Central memory CD4-positive, alpha-beta T cell (primary cell): ENCODE data around the gene ODAM.
"Not testable (repeated sequence)": the region's sequence is repeated elsewhere in the genome, so short reads cannot be mapped to it uniquely, and the experiment has no call there.

Experiments used
- DNase-seq: peaks from one replicate; pipeline ENCODE4 v3.0.0; 2022
- total RNA-seq, 3 experiments: gene quantifications; one replicate each; lab custom pipeline; 2026; lab: John Stamatoyannopoulos, UW

The ODAM gene
- total RNA-seq, result 0 reads per million in 3 experiments

- DNase-seq, result no peak
These were observed at the start of gene ODAM for GRCh38 chr4:70195425-70195824. Gene ODAM, plus strand, starts transcription at chr4:70195725. Its CDS starts 819 bp downstream, at chr4:70196544.

- no peak for DNase-seq
These were observed 44.3 kb upstream of the ODAM start for GRCh38 chr4:70151271-70151670.

- DNase-seq, result no peak
These were observed 43.4 kb upstream of the ODAM start for GRCh38 chr4:70152088-70152487.

GRCh38 chr4:70153937-70154336 is 41.6 kb upstream of the ODAM start, which contains the start of gene PRR27:
Gene PRR27, plus strand, starts transcription at chr4:70154237. Its CDS starts 139 bp downstream, at chr4:70154376.
- DNase-seq, result no peak

- no peak for DNase-seq
These were observed 36.9 kb upstream of the ODAM start for GRCh38 chr4:70158576-70158975.

GRCh38 chr4:70177090-70177489 is 18.4 kb upstream of the ODAM start:
- DNase-seq, result no peak

- DNase-seq, result no peak
These were observed 17.4 kb upstream of the ODAM start for GRCh38 chr4:70178075-70178660.

GRCh38 chr4:70179811-70180210 is 15.7 kb upstream of the ODAM start:
- DNase-seq, result no peak

GRCh38 chr4:70181864-70182263 is 13.7 kb upstream of the ODAM start:
- DNase-seq, result no peak

- no peak for DNase-seq
These were observed 12.9 kb upstream of the ODAM start for GRCh38 chr4:70182517-70183167.

- DNase-seq, result no peak
These were observed 12.2 kb upstream of the ODAM start for GRCh38 chr4:70183168-70183939.

GRCh38 chr4:70183940-70184246 is 11.6 kb upstream of the ODAM start:
- no peak for DNase-seq

GRCh38 chr4:70187216-70187615 is 8.3 kb upstream of the ODAM start:
- DNase-seq, result no peak

- DNase-seq, result no peak
These were observed 4.9 kb upstream of the ODAM start for GRCh38 chr4:70190579-70190978.

- no peak for DNase-seq
These were observed 3.9 kb upstream of the ODAM start for GRCh38 chr4:70191647-70192046.

- DNase-seq, result no peak
These were observed 2.6 kb upstream of the ODAM start for GRCh38 chr4:70192895-70193294.

GRCh38 chr4:70196857-70197256 is 1.3 kb downstream of the ODAM start:
- no peak for DNase-seq

GRCh38 chr4:70197842-70198241 is 2.3 kb downstream of the ODAM start:
- no peak for DNase-seq

GRCh38 chr4:70203601-70204000 is 8.1 kb downstream of the ODAM start:
- no peak for DNase-seq

- not testable (repeated sequence) for DNase-seq
These were observed 17.2 kb downstream of the ODAM start for GRCh38 chr4:70212752-70213151.

GRCh38 chr4:70216109-70216508 is 20.6 kb downstream of the ODAM start:
- not testable (repeated sequence) for DNase-seq

- not testable (repeated sequence) for DNase-seq
These were observed 21.0 kb downstream of the ODAM start for GRCh38 chr4:70216550-70216949.

- DNase-seq, result not testable (repeated sequence)
These were observed 25.9 kb downstream of the ODAM start for GRCh38 chr4:70221389-70221788.

GRCh38 chr4:70221818-70222217 is 26.3 kb downstream of the ODAM start:
- DNase-seq, result not testable (repeated sequence)
